ENCODE measurements around the gene PDE9A.

The PDE9A gene

GRCh38 chr21:42759594-42759927 lies 106.1 kb downstream of the PDE9A start:
- DNase-seq, result no peak

GRCh38 chr21:42760361-42760950 lies 107.0 kb downstream of the PDE9A start:
- no peak for DNase-seq

GRCh38 chr21:42760951-42761751 lies 107.7 kb downstream of the PDE9A start:
- DNase-seq, result peak in 1 of 2 donors; percentile 22

GRCh38 chr21:42761776-42762335 lies 108.4 kb downstream of the PDE9A start:
- DNase-seq, result no peak

GRCh38 chr21:42763581-42764442 lies 110.4 kb downstream of the PDE9A start:
- peak in 1 of 2 donors; percentile 29 for DNase-seq

GRCh38 chr21:42764443-42764760 lies 111.0 kb downstream of the PDE9A start:
- DNase-seq, result no peak

- no peak for DNase-seq
Observed at GRCh38 chr21:42764883-42765282, 111.5 kb downstream of the PDE9A start.

GRCh38 chr21:42765656-42766055 lies 112.2 kb downstream of the PDE9A start:
- DNase-seq, result no peak

- DNase-seq, result no peak
Observed at GRCh38 chr21:42766739-42767560, 113.5 kb downstream of the PDE9A start.

- no peak for DNase-seq
Observed at GRCh38 chr21:42767561-42767835, 114.1 kb downstream of the PDE9A start.

GRCh38 chr21:42768324-42769121 lies 115.1 kb downstream of the PDE9A start:
- no peak for DNase-seq

GRCh38 chr21:42769183-42769819 lies 115.9 kb downstream of the PDE9A start:
- DNase-seq, result no peak

- no peak for DNase-seq
Observed at GRCh38 chr21:42769820-42770716, 116.6 kb downstream of the PDE9A start.

- DNase-seq, result no peak
Observed at GRCh38 chr21:42770717-42771502, 117.5 kb downstream of the PDE9A start.

GRCh38 chr21:42771503-42771805 lies 118.0 kb downstream of the PDE9A start:
- no peak for DNase-seq

GRCh38 chr21:42775123-42775522 lies 121.7 kb downstream of the PDE9A start:
- no peak for DNase-seq

GRCh38 chr21:42775891-42776290 lies 122.5 kb downstream of the PDE9A start:
- no peak for DNase-seq

GRCh38 chr21:42777064-42777756 lies 123.8 kb downstream of the PDE9A start:
- DNase-seq, result no peak

GRCh38 chr21:42777757-42778344 lies 124.4 kb downstream of the PDE9A start:
- DNase-seq, result peak in 1 of 2 donors; percentile 34

All from CD4-positive, alpha-beta T cell treated with Interleukin-4 for 1 hour (primary cell).